Measurements from ENCODE around the gene CMC2. TPM values are rescaled to one million over a fixed set of nuclear protein-coding genes. Genes with fewer than 3 reads are reported as not detected.

CMC2 gene
- total and polyA plus RNA-seq, 7 donors = 58.8 to 334 (median 121) TPM

GRCh38 chr16:81035398-81035974, 28.8 kb upstream of the CMC2 start, which contains the start of gene ATMIN:
Gene ATMIN, plus strand, starts transcription at chr16:81035842. Its CDS starts 29 bp downstream, at chr16:81035871.
- no peaks in the 10 kb centered on the region for H3K27me3 ChIP-seq (ENCODE audit: insufficient read depth in 3 of 3, low read length in 2 of 3)
- ATAC-seq (peak; percentile 99), DNase-seq (peak; percentile 88 to 92)
- H3K36me3 ChIP-seq (ENCODE audit: insufficient read depth in 1 of 2, low read depth in 1 of 2) = peaks cover 0 to 17% of the 10 kb centered on the region in 2 donors
- H3K4me1 ChIP-seq = peaks cover 19% of the 10 kb centered on the region
- 5 to 8% (median 5%) methylated on average over 36 to 54 of the region's 54 CpGs for WGBS, 3 donors
- no peaks in the 10 kb centered on the region for H3K9me3 ChIP-seq
- intact Hi-C loops (cut with DNase I) = loop anchor here (5.0 to 10.0 kb wide), 4 partner anchors 42 to 699 kb away; partner anchors contain the start of genes C16orf46 (in 2 of the 2) and GCSH (in 1 of the 2)
- peak within 1 kb of the TSS; percentile 80 for H3K27ac ChIP-seq
- TF ChIP-seq CTCF (IDR thresholded peaks at IDR 0.05) = peak; percentile 97
- H3K4me3 ChIP-seq = peak within 1 kb of the TSS; percentile 92

GRCh38 chr16:81029930-81030604, 23.4 kb upstream of the CMC2 start:
- no peak overlapping the region for H3K27ac ChIP-seq
- intact Hi-C loops (cut with DNase I) = loop anchor here in 1 of 2 donors (10.0 kb wide), 2 partner anchors 155 to 705 kb away; no protein-coding TSS in a partner anchor
- no peaks in the 10 kb centered on the region for H3K4me1 ChIP-seq
- TF ChIP-seq CTCF (IDR thresholded peaks at IDR 0.05) = no peak
- DNase-seq (no peak), ATAC-seq (no peak)
- H3K4me3 ChIP-seq = no peak overlapping the region
- H3K36me3 ChIP-seq (ENCODE audit: insufficient read depth in 1 of 2, low read depth in 1 of 2) = peaks cover 0 to 27% of the 10 kb centered on the region in 2 donors
- no peaks in the 10 kb centered on the region for H3K9me3 ChIP-seq
- WGBS, 3 donors = 61 to 78% (median 72%) methylated on average over 11 of the region's 11 CpGs
- no peaks in the 10 kb centered on the region for H3K27me3 ChIP-seq (ENCODE audit: insufficient read depth in 3 of 3, low read length in 2 of 3)

DNA sequence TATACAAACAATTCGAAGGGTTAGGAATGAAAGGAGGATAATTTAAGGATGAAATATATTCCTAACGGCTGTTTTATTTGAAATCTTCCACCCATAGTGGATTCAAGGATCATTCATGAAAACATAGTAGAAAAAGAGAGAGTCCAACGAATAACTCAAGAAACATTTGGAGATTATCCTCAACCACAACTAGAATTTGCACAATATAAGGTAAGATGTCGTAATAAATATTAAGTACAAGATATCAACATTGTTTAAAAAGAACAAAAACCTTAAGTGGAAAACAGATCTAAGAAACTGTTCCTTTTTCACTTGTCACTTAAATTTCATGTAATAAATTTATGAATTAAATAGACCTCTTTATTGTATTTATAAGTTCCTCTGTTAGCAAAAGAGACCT, 19.7 kb upstream of the CMC2 start:
- 93 to 97% (median 97%) methylated on average over 4 of the region's 4 CpGs for WGBS, 3 donors
- no peak overlapping the region for H3K27ac ChIP-seq
- no peak for DNase-seq
- no peak for ATAC-seq
- intact Hi-C loops (cut with DNase I) = no loop called here
- H3K4me1 ChIP-seq = no peaks in the 10 kb centered on the region
- no peaks in the 10 kb centered on the region for H3K9me3 ChIP-seq
- H3K4me3 ChIP-seq = no peak overlapping the region
- no peak for TF ChIP-seq CTCF (IDR thresholded peaks at IDR 0.05)
- no peaks in the 10 kb centered on the region for H3K27me3 ChIP-seq (ENCODE audit: insufficient read depth in 3 of 3, low read length in 2 of 3)
- H3K36me3 ChIP-seq (ENCODE audit: insufficient read depth in 1 of 2, low read depth in 1 of 2) = peaks cover 0 to 51% of the 10 kb centered on the region in 2 donors

- intact Hi-C loops (cut with DNase I) = no loop called here
- Histone ChIP-seq H3K36me3 (ENCODE audit: insufficient read depth in 1 of 2, low read depth in 1 of 2) (peaks cover 0 to 95% of the 10 kb centered on the region in 2 donors), H3K27ac (no peak overlapping the region), H3K27me3 (ENCODE audit: insufficient read depth in 3 of 3, low read length in 2 of 3) (no peaks in the 10 kb centered on the region), H3K4me3 (no peak overlapping the region), H3K9me3 (no peaks in the 10 kb centered on the region), H3K4me1 (no peaks in the 10 kb centered on the region)
- 87 to 93% (median 89%) methylated on average over 2 of the region's 2 CpGs for WGBS, 3 donors
- no peak for DNase-seq
- ATAC-seq = no peak
- TF ChIP-seq CTCF (IDR thresholded peaks at IDR 0.05) = no peak
These were observed 11.8 kb upstream of the CMC2 start for GRCh38 chr16:81018496-81018895.
